ENCODE measurements around the gene SLC4A11.

DNA sequence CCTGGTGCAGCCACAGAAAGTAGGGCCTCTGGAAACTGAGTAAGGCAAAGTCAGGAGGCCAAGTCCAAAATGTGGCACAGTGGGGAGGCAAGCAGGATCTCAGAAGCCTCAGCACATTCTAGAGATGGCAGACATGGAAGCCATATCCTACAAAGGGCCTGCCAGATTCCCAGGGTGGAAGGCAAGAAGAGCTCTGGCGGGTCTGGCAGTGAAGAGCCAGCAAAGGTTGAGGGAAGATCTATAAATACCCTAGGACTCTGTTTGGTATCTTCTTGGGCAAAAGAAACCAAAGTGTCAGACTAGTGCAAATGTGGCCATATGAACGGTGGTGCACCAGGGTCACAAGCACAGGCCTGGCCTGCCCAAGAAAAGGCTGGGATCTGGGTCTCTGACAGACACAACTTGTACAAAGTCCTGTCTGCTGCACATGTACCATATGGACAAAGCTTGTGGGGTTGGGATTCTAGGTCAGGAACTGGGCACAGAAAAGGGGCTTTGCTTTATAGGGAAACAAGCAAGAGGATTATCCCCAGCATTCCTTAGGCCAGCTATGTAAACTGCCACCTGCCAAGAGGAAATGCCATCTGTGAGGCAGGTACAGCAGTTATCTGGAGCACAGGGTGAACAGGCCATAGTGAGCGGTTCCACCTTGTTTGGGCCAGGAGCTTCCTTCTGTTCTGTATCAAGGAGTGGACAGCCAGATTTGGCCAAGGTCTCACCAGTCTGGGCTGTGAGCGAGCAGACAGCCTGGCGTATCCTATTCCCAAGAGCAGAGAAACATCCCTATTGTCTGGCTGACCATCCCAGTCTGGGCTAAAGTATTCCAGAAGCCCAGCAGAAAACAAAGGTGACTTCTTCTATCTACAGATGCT, 36.3 kb upstream of the SLC4A11 start:
- TF ChIP-seq, protein P1, sequence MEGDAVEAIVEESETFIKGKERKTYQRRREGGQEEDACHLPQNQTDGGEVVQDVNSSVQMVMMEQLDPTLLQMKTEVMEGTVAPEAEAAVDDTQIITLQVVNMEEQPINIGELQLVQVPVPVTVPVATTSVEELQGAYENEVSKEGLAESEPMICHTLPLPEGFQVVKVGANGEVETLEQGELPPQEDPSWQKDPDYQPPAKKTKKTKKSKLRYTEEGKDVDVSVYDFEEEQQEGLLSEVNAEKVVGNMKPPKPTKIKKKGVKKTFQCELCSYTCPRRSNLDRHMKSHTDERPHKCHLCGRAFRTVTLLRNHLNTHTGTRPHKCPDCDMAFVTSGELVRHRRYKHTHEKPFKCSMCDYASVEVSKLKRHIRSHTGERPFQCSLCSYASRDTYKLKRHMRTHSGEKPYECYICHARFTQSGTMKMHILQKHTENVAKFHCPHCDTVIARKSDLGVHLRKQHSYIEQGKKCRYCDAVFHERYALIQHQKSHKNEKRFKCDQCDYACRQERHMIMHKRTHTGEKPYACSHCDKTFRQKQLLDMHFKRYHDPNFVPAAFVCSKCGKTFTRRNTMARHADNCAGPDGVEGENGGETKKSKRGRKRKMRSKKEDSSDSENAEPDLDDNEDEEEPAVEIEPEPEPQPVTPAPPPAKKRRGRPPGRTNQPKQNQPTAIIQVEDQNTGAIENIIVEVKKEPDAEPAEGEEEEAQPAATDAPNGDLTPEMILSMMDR (IDR thresholded peaks at IDR 0.05) = no peak
- TF ChIP-seq SIN3A (IDR thresholded peaks at IDR 0.05; ENCODE audit: borderline replicate concordance, low read depth, low read length) (no peak), POLR2AphosphoS5 (IDR thresholded peaks at IDR 0.05; ENCODE audit: low read depth, low read length) (no peak), RAD21 (IDR thresholded peaks at IDR 0.05; ENCODE audit: low read length) (no peak), TAF1 (IDR thresholded peaks at IDR 0.05; ENCODE audit: borderline replicate concordance, low read depth, low read length) (no peak)
